CD4-positive, CD25-positive, alpha-beta regulatory T cell (primary cell): ENCODE measurements around the gene TWNK. TPM values are rescaled to one million over a fixed set of nuclear protein-coding genes. Genes with fewer than 3 reads are reported as not detected.

Experiments
- ATAC-seq, 2 donors: fragments of 150-1000 bp; cut with Tn5 transposase; one replicate each; pipeline ENCODE4 v1.10.0; 2021; ENCODE audit warnings: low read depth in 2 of 2, moderate number of reproducible peaks in 2 of 2, moderate library complexity in 1 of 2
- DNase-seq, 3 donors: peaks; one replicate each; pipeline versions ENCODE4 v3.0.0 to v3.0.0-alpha.2; 2012 to 2022; ENCODE audit warnings: mixed read lengths in 1 of 3
- H3K27ac ChIP-seq: one replicate; pipeline ENCODE4 v1.7.0; 2013; ENCODE audit warnings: mild to moderate bottlenecking, low read length; ENCODE audit not compliant: insufficient read depth, poor library complexity, severe bottlenecking
- H3K27me3 ChIP-seq: one replicate; pipeline ENCODE4 v1.7.0; 2013; ENCODE audit warnings: low read length; ENCODE audit not compliant: control insufficient read depth, insufficient read depth
- H3K36me3 ChIP-seq: one replicate; pipeline ENCODE4 v1.7.0; 2013; ENCODE audit warnings: mild to moderate bottlenecking, low read length, moderate library complexity; ENCODE audit not compliant: control insufficient read depth, insufficient read depth
- H3K4me1 ChIP-seq: 2 replicates; pipeline ENCODE4 v1.7.0; 2013; ENCODE audit warnings: mild to moderate bottlenecking, low read length; ENCODE audit not compliant: insufficient read depth, control insufficient read depth, poor library complexity, severe bottlenecking
- H3K4me3 ChIP-seq: one replicate; pipeline ENCODE4 v1.7.0; 2013; ENCODE audit warnings: low read depth, mild to moderate bottlenecking, low read length, moderate library complexity
- H3K9me3 ChIP-seq, 2 experiments: 1 replicate in 1 of 2; 2 replicates in 1 of 2; pipeline ENCODE4 v1.7.0; 2013; ENCODE audit warnings: low read length in 2 of 2, mild to moderate bottlenecking in 1 of 2, moderate library complexity in 1 of 2; ENCODE audit not compliant: control insufficient read depth in 2 of 2
- H3K27ac Mint-ChIP-seq, 3 donors: one replicate each; pipeline ENCODE4 v1.8.0; 2020 to 2022; ENCODE audit warnings: mild to moderate bottlenecking in 3 of 3, mixed read lengths in 3 of 3, moderate library complexity in 2 of 3
- H3K27me3 Mint-ChIP-seq: one replicate; pipeline ENCODE4 v1.8.0; 2022; ENCODE audit warnings: mild to moderate bottlenecking, mixed read lengths
- H3K36me3 Mint-ChIP-seq: one replicate; pipeline ENCODE4 v1.8.0; 2020; ENCODE audit warnings: mixed read lengths
- H3K4me1 Mint-ChIP-seq, 4 donors: one replicate each; pipeline ENCODE4 v1.8.0; 2020 to 2022; ENCODE audit warnings: mixed read lengths in 4 of 4, mild to moderate bottlenecking in 1 of 4
- H3K4me3 Mint-ChIP-seq, 4 donors: one replicate each; pipeline ENCODE4 v1.8.0; 2020 to 2022; ENCODE audit warnings: mild to moderate bottlenecking in 4 of 4, mixed read lengths in 4 of 4, moderate library complexity in 3 of 4
- H3K9me3 Mint-ChIP-seq, 7 donors: one replicate each; pipeline ENCODE4 v1.8.0; 2020 to 2022; ENCODE audit warnings: mixed read lengths in 7 of 7, mild to moderate bottlenecking in 3 of 7, moderate library complexity in 2 of 7
- polyA plus RNA-seq, 4 donors: library from polyadenylated mRNA; unstranded; fragments of 300-500 nt; fragmentation: Illumina TruSeq; gene quantifications; one replicate each; pipeline ENCODE4 v1.2.3, GENCODE V29; 2021
- total RNA-seq: library from RNA; stranded (reverse); gene quantifications from one replicate; pipeline ENCODE4 v1.2.3, GENCODE V29; 2022

The TWNK gene
- total and polyA plus RNA-seq, 5 donors from 2014 or later: 3.4 to 12.8 (median 5.6) TPM

DNA sequence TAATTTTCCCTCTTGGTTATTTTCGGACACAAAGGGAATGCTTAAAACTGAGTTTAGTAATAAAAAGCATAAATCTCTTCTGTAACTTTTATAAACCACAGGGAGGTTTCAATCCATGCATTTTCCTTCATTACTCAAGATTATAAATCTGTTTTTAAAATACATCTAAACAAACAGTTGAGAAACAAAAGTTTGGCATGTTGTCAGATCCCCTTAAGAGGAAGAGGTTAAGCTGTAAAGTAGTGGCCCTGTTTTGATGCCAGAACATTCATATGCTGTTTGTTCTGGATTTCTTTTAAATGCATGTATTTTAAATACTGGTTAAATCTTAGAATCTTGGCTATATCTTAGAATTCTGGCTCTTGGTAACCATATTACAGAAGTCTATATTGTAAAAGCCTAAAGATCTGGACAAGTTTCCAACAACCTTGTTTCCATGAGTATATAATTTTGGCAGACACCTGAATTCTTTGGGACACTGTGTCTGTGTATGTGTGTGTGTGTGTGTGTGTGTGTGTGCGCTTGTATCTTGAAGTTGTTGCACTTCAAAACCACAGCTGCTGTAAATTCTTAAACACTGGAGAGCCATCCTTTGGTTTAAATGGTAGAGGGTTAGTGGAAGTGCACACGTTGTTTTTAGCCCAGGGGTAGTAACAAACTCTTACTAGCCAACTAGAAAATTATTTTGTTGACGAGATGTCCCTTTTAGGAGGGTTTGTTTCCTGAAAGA lies 24.8 kb upstream of the TWNK start:
- Mint-ChIP-seq H3K27me3 (no peaks in the 10 kb centered on the region), H3K9me3 (no peaks in the 10 kb centered on the region), H3K4me1 (peaks cover 0 to 4% (median 0%) of the 10 kb centered on the region in 4 donors), H3K36me3 (peaks cover 42% of the 10 kb centered on the region), H3K4me3 (no peak overlapping the region), H3K27ac (no peak overlapping the region)
- H3K9me3 ChIP-seq: no peaks in the 10 kb centered on the region
- H3K27ac ChIP-seq: no peak overlapping the region
- DNase-seq: no peak
- ATAC-seq: no peak
- H3K4me1 ChIP-seq: no peaks in the 10 kb centered on the region
- no peaks in the 10 kb centered on the region for H3K27me3 ChIP-seq
- H3K36me3 ChIP-seq: peaks cover 57% of the 10 kb centered on the region
- no peak overlapping the region for H3K4me3 ChIP-seq

DNA sequence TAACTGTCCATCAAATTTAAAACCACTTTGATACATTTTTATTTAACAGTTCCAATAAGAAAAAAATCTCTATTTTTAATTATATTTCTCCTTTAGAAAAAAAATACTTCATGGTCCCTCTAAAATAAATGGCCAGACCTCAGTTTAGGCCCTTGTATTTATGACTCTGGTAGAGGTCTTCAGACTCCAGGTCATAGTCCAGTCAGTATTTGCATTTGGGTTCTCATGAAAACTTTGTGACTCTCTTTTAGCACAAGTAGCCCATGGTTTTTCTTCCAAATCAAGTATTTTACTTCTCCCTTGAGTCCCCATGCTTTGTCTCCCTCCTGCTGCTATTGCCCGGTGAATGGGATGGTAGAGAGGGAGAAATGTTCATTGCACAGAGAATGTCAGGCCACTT lies 23.5 kb upstream of the TWNK start:
- ATAC-seq (no peak), DNase-seq (no peak)
- Mint-ChIP-seq H3K4me3 (no peak overlapping the region), H3K9me3 (no peaks in the 10 kb centered on the region), H3K36me3 (peaks cover 38% of the 10 kb centered on the region), H3K27me3 (peaks cover 4% of the 10 kb centered on the region), H3K27ac (no peak overlapping the region), H3K4me1 (peaks cover 0 to 6% (median 2%) of the 10 kb centered on the region in 4 donors)
- peaks cover 3% of the 10 kb centered on the region for H3K4me1 ChIP-seq
- no peak overlapping the region for H3K27ac ChIP-seq
- H3K9me3 ChIP-seq: no peaks in the 10 kb centered on the region
- H3K27me3 ChIP-seq: no peaks in the 10 kb centered on the region
- peaks cover 46% of the 10 kb centered on the region for H3K36me3 ChIP-seq
- H3K4me3 ChIP-seq: no peak overlapping the region

- ATAC-seq: no peak
- Histone ChIP-seq H3K4me1 (peaks cover 13% of the 10 kb centered on the region), H3K9me3 (no peaks in the 10 kb centered on the region), H3K27me3 (no peaks in the 10 kb centered on the region), H3K36me3 (peaks cover 31% of the 10 kb centered on the region), H3K4me3 (no peak overlapping the region), H3K27ac (no peak overlapping the region)
- DNase-seq: no peak
- Mint-ChIP-seq H3K9me3 (no peaks in the 10 kb centered on the region), H3K36me3 (peaks cover 23% of the 10 kb centered on the region), H3K4me3 (no peak overlapping the region), H3K27me3 (peaks cover 8% of the 10 kb centered on the region), H3K27ac (peak overlapping the region in 1 of 3 donors; percentile 5), H3K4me1 (peaks cover 0 to 21% (median 5%) of the 10 kb centered on the region in 4 donors)
Observed at GRCh38 chr10:100965820-100966219, 21.5 kb upstream of the TWNK start.

DNA sequence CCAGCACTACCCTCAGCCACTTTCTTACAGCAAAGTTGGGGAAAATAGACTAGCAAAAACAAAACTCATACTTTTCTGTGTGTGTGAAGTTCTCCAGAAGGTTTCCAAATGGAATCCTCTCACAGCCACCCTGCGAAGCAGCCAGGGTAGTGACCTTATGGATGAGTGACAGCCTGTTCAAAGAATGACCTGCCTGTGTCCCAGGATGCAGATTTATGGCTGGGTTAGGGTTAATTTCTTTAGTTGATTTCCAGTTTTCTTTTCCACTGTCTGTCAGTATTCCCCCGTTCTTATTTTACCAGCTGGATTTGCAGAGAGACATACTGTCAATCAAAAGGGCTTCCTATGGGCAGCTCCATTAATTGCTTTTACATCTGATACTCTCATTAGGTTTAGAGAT lies 20.5 kb upstream of the TWNK start:
- no peak for DNase-seq

DNA sequence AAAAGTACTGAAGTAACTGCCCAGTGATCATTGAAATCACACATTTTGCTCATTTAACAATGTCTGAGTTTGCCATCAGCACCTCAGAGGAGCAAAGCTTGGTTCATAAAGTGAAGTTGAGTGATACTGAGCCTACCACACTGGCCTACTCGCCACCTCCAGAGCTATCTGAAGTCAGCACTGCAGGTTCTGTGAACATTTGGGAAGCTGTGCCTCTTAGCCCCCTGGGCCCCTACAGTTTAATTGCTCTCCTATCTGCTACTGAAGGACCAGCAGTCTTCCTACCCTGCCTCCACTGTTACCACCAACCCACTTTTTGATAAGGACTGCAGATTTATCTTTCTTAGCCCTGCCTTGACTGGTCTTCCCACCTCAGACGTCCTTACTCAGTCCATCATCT lies 20.0 kb upstream of the TWNK start:
- Mint-ChIP-seq H3K4me1 (peaks cover 0 to 23% (median 7%) of the 10 kb centered on the region in 4 donors), H3K27me3 (peaks cover 9% of the 10 kb centered on the region), H3K9me3 (no peaks in the 10 kb centered on the region), H3K27ac (peak overlapping the region in 1 of 3 donors; percentile 76), H3K36me3 (peaks cover 14% of the 10 kb centered on the region), H3K4me3 (no peak overlapping the region)
- ATAC-seq: no peak
- no peak for DNase-seq
- Histone ChIP-seq H3K4me1 (peaks cover 13% of the 10 kb centered on the region), H3K9me3 (no peaks in the 10 kb centered on the region), H3K36me3 (peaks cover 20% of the 10 kb centered on the region), H3K27ac (no peak overlapping the region), H3K27me3 (no peaks in the 10 kb centered on the region), H3K4me3 (no peak overlapping the region)

More for the DNA sequence above, 20.5 kb upstream of the TWNK start:
- Mint-ChIP-seq H3K27ac (no peak overlapping the region), H3K27me3 (peaks cover 9% of the 10 kb centered on the region), H3K9me3 (no peaks in the 10 kb centered on the region), H3K4me3 (no peak overlapping the region), H3K36me3 (peaks cover 17% of the 10 kb centered on the region), H3K4me1 (peaks cover 0 to 23% (median 7%) of the 10 kb centered on the region in 4 donors)
- peaks cover 13% of the 10 kb centered on the region for H3K4me1 ChIP-seq
- H3K27ac ChIP-seq: no peak overlapping the region
- H3K36me3 ChIP-seq: peaks cover 24% of the 10 kb centered on the region
- H3K4me3 ChIP-seq: no peak overlapping the region
- no peaks in the 10 kb centered on the region for H3K27me3 ChIP-seq
- no peak for ATAC-seq
- H3K9me3 ChIP-seq: no peaks in the 10 kb centered on the region

- no peak for DNase-seq
- Histone ChIP-seq H3K9me3 (no peaks in the 10 kb centered on the region), H3K4me1 (peaks cover 13% of the 10 kb centered on the region), H3K27ac (no peak overlapping the region), H3K36me3 (peaks cover 11% of the 10 kb centered on the region), H3K27me3 (no peaks in the 10 kb centered on the region), H3K4me3 (no peak overlapping the region)
- Mint-ChIP-seq H3K36me3 (peaks cover 6% of the 10 kb centered on the region), H3K9me3 (no peaks in the 10 kb centered on the region), H3K27ac (peak overlapping the region in 1 of 3 donors; percentile 94), H3K27me3 (peaks cover 9% of the 10 kb centered on the region), H3K4me3 (peak overlapping the region; percentile 52 to 70 (median 65)), H3K4me1 (peaks cover 0 to 23% (median 7%) of the 10 kb centered on the region in 4 donors)
- ATAC-seq: no peak
Observed at GRCh38 chr10:100968062-100968736, 19.1 kb upstream of the TWNK start.

DNA sequence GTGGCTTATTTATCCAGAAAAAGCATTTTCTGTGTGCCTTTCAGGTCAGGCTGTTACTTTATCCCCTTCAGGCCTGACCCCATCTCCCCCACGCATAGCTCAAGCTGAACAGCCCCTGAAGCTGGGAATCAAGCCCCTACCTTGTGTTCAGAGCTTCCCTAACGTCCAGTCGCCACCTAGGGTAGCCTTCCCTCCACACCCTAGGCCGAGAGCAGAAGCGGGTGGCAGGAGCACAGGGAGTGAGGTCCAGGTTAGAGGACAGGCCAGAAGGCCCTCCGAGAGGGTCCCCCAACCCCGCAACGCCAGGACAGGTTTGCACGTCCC lies 18.5 kb upstream of the TWNK start:
- DNase-seq (no peak), ATAC-seq (no peak)
- Histone ChIP-seq H3K4me1 (peaks cover 13% of the 10 kb centered on the region), H3K27ac (no peak overlapping the region), H3K27me3 (no peaks in the 10 kb centered on the region), H3K9me3 (no peaks in the 10 kb centered on the region), H3K36me3 (peaks cover 6% of the 10 kb centered on the region), H3K4me3 (no peak overlapping the region)
- H3K36me3 Mint-ChIP-seq: peaks cover 6% of the 10 kb centered on the region
- H3K9me3 Mint-ChIP-seq: no peaks in the 10 kb centered on the region
- H3K4me3 Mint-ChIP-seq: peak overlapping the region; percentile 30 to 69 (median 63)
- peaks cover 13% of the 10 kb centered on the region for H3K27me3 Mint-ChIP-seq
- no peak overlapping the region for H3K27ac Mint-ChIP-seq
- peaks cover 0 to 23% (median 7%) of the 10 kb centered on the region in 4 donors for H3K4me1 Mint-ChIP-seq
